Psoas muscle (tissue), 8 donors: ENCODE data around the gene CA11. TPM values are rescaled to one million over a fixed set of nuclear protein-coding genes. Genes with fewer than 3 reads are reported as not detected.

Source experiments
- ATAC-seq, 4 donors: fragments of 200-7000 bp; cut with Tn5 transposase; one replicate each; pipeline ENCODE4 v1.9.1; 2020; ENCODE audit warnings: moderate library complexity in 3 of 4, mild to moderate bottlenecking in 2 of 4
- DNase-seq, 2 donors: peaks; one replicate each; pipeline ENCODE4 v3.0.0-alpha.2; 2020
- H3K27ac ChIP-seq: fragments of 200-600 bp; one replicate; pipeline ENCODE4 v1.8.0; 2022
- H3K27me3 ChIP-seq, 3 donors: fragments of 200-600 bp in 1 of 3; one replicate each; pipeline versions ENCODE4 v1.6.1 to v1.8.0; 2013 to 2022; ENCODE audit warnings: low read length in 2 of 3, mild to moderate bottlenecking in 2 of 3, moderate library complexity in 1 of 3; ENCODE audit not compliant: insufficient read depth in 3 of 3
- H3K36me3 ChIP-seq, 2 donors: fragments of 200-600 bp in 1 of 2; one replicate each; pipeline versions ENCODE4 v1.6.1 to v1.8.0; 2013 to 2022; ENCODE audit warnings: low read depth in 1 of 2, mild to moderate bottlenecking in 1 of 2, moderate library complexity in 1 of 2; ENCODE audit not compliant: insufficient read depth in 1 of 2
- H3K4me1 ChIP-seq: fragments of 200-600 bp; one replicate; pipeline ENCODE4 v1.8.0; 2022
- H3K4me3 ChIP-seq: fragments of 200-600 bp; one replicate; pipeline ENCODE4 v1.8.0; 2022; ENCODE audit warnings: mild to moderate bottlenecking
- H3K9me3 ChIP-seq: fragments of 200-600 bp; one replicate; pipeline ENCODE4 v1.8.0; 2022
- WGBS, 3 donors: extraction: QIAGEN DNeasy Blood & Tissue Kit; methylation state at CpG; one replicate each; pipeline versions ENCODE4 v1.1.6 to v1.1.7; 2013; 5-methylcytosine and 5-hydroxymethylcytosine counted together
- intact Hi-C, 2 donors: fragments of 100-400 bp; cut with DNase I; formaldehyde crosslinking; loops; one replicate each; pipeline versions ENCODE4 v1.11.0 to v1.14.2; 2022
- polyA plus RNA-seq, 3 donors: library from polyadenylated mRNA; stranded (reverse); fragments of 200-250 nt; gene quantifications; one replicate each; pipeline ENCODE4 v1.2.3, GENCODE V29; 2013
- total RNA-seq, 4 donors: library from RNA; stranded (reverse); fragmentation: NEBNext Ultra II Directional in 2 of 4; extraction: Animal tissue kit (Norgen Biotek cat#: 25700) in 2 of 4; gene quantifications; one replicate each; pipeline versions ENCODE4 v1.2.1 to v1.2.4, GENCODE V29; 2021 to 2023
- TF ChIP-seq, protein P1 (sequence below): fragments of 200-600 bp; IDR thresholded peaks from one replicate; pipeline ENCODE4 v1.8.0; 2022; ENCODE audit warnings: antibody characterized with exemption
- donor health status: healthy with polysubstance abuse.
- donor health status: DM: no; HTN: no; CAD: no; lungs with moderate emphysema.
- donor health status: Bipolar disorder and iron deficiency.
- donor health status: healthy.
- donor health status: DM: yes; HTN: yes; CAD: no.
- donor health status: DM: no; HTN: no; CAD: no.
- donor health status: DM: no; HTN: no; CAD: no.
- donor health status: DM: yes; HTN: yes; CAD: no.

Gene CA11
- total and polyA plus RNA-seq, 7 donors: 2.3 to 10.6 (median 8.6) TPM

DNA sequence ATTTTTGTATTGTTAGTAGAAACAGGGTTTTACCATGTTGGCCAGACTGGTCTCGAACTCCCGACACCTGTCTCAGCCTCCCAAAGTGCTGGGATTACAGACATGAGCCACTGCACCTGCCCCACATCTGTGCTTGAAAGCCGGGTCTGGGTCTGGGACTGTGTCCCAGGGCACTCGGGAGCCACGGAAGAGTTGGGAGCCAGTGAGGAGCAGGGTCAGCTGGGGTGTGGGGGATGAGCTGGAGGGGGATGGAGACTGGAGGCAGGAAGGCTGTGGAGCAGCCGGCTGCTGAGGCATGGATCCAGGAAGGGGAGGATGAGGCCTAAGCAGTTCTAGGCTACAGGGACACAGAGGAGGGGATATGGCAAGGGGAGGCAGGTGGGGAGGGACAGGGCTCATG is 50.2 kb downstream of the CA11 start:
- WGBS, 3 donors: 39 to 41% (median 40%) methylated on average over 6 of the region's 6 CpGs
- Histone ChIP-seq H3K4me3 (no peak overlapping the region), H3K27ac (no peak overlapping the region), H3K27me3 (peaks cover 0 to 4% (median 0%) of the 10 kb centered on the region in 3 donors), H3K4me1 (no peaks in the 10 kb centered on the region), H3K9me3 (no peaks in the 10 kb centered on the region), H3K36me3 (no peaks in the 10 kb centered on the region)
- ATAC-seq (no peak), DNase-seq (no peak)
- intact Hi-C loops: no loop called here
- TF ChIP-seq, protein P1, sequence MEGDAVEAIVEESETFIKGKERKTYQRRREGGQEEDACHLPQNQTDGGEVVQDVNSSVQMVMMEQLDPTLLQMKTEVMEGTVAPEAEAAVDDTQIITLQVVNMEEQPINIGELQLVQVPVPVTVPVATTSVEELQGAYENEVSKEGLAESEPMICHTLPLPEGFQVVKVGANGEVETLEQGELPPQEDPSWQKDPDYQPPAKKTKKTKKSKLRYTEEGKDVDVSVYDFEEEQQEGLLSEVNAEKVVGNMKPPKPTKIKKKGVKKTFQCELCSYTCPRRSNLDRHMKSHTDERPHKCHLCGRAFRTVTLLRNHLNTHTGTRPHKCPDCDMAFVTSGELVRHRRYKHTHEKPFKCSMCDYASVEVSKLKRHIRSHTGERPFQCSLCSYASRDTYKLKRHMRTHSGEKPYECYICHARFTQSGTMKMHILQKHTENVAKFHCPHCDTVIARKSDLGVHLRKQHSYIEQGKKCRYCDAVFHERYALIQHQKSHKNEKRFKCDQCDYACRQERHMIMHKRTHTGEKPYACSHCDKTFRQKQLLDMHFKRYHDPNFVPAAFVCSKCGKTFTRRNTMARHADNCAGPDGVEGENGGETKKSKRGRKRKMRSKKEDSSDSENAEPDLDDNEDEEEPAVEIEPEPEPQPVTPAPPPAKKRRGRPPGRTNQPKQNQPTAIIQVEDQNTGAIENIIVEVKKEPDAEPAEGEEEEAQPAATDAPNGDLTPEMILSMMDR: no peak

DNA sequence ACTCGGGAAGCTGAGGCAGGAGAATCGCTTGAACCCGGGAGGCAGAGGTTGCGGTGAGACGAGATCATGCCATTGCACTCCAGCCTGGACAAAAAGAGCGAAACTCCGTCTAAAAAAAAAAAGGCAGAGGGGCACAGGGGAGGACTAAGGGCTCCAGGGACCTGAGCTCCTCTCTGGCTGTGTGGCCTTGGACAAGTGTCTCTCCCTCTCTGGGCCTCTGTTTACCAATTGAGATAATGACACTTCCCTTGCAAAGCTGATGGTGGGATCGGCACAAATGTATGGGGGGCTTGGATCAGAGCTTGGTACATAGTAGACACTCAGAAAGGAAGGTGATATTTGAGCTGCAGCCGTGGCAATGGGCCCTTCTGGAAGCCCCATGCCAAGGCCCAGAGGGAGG is 50.8 kb downstream of the CA11 start:
- Histone ChIP-seq H3K27ac (no peak overlapping the region), H3K36me3 (no peaks in the 10 kb centered on the region), H3K4me1 (no peaks in the 10 kb centered on the region), H3K4me3 (no peak overlapping the region), H3K27me3 (peaks cover 0 to 4% (median 0%) of the 10 kb centered on the region in 3 donors), H3K9me3 (no peaks in the 10 kb centered on the region)
- intact Hi-C loops: no loop called here
- TF ChIP-seq, protein P1: no peak
- WGBS, 3 donors: 84 to 86% (median 85%) methylated on average over 9 of the region's 9 CpGs
- DNase-seq (no peak), ATAC-seq (no peak)

DNA sequence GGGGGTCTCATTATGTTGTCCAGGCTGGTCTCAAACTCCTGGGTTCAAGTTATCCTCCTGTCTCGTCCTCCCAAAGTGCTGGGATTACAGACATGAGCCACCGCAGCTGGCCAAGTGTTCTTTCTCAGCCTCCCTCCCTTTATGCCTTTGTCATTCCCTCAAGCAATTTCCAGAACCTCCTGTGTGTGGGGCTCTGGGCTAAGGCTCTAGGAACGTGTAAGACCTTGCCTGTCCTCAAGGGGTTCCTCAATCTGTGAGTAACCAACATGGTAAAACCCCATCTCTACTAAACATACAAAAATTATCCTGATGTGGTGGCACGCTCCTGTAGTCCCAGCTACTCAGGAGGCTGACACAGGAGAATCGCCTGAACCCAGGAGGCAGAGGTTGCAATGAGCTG is 55.0 kb downstream of the CA11 start:
- H3K4me3 ChIP-seq: no peak overlapping the region
- ATAC-seq: no peak
- intact Hi-C loops: no loop called here
- H3K27me3 ChIP-seq: no peaks in the 10 kb centered on the region
- DNase-seq: no peak
- no peaks in the 10 kb centered on the region for H3K9me3 ChIP-seq
- TF ChIP-seq, protein P1: no peak
- no peak overlapping the region for H3K27ac ChIP-seq
- no peaks in the 10 kb centered on the region for H3K36me3 ChIP-seq
- WGBS, 3 donors: 79 to 86% (median 83%) methylated on average over 5 of the region's 5 CpGs
- no peaks in the 10 kb centered on the region for H3K4me1 ChIP-seq

DNA sequence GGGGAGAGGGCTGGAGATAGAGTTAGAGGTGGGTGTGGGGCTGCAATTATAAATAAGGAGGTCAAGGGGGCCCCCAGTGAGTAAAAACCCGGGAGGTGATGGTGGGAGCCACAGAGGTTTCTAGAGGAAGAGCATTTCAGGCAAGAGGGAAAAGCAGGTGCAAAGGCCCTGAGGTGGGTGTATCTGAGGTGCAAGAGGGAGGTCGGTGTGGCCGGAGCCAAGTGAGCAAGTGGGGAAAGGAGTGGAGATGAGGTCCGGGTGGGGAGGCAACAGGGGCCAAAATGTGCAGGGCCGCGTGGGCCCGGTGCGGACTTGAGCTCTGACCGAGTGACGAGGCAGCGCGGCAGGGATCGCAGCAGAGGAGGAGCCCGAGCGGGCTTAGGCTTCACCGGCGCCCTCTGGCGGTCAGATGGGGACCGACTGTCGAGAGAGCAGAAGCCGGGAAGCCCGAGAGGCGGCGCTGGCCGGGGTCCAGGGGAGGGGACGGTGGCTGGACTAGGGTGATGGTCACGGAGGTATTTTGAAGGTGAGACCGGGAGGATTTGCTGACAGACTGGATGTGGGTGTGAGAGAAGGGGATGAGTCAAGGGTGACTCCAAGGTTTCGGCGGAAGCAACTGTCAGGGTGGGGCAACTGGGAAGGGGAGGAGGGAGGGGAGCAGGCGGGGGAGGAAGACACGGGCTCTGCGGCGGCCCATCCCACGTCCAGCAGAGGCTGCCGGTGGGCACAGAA is 57.2 kb downstream of the CA11 start:
- peak overlapping the region; percentile 60 for H3K4me3 ChIP-seq
- no peaks in the 10 kb centered on the region for H3K36me3 ChIP-seq
- H3K27me3 ChIP-seq: no peaks in the 10 kb centered on the region
- H3K4me1 ChIP-seq: peaks cover 4% of the 10 kb centered on the region
- WGBS, 3 donors: 4 to 5% (median 4%) methylated on average over 35 to 36 of the region's 36 CpGs
- TF ChIP-seq, protein P1: peak; percentile 90
- intact Hi-C loops: loop anchor here (5.0 to 10.0 kb wide), 3 partner anchors 257 to 274 kb away; partner anchors contain the start of gene EMP3 (in 1 of the 2)
- ATAC-seq (peak; percentile 81 to 86 (median 85)), DNase-seq (peak; percentile 93 to 95)
- H3K27ac ChIP-seq: peak overlapping the region; percentile 41
- H3K9me3 ChIP-seq: no peaks in the 10 kb centered on the region

Other genes starting within 250 kb of the CA11 start
- gene GRWD1, start 200.2 kb downstream of the CA11 start, total RNA-seq: 10 to 100 TPM; 24.6 to 46.0 (median 40.3) TPM
- 10 to 100 TPM; 24.2 to 53.7 (median 42.0) TPM for gene GRWD1, start 200.2 kb downstream of the CA11 start, polyA plus RNA-seq
- 1 to 10 TPM in 3 of 4 donors, under 1 TPM in 1; 0.65 to 2.6 (median 1.3) TPM for gene KCNJ14, start 190.6 kb downstream of the CA11 start, total RNA-seq
- 1 to 10 TPM in 1 of 3 donors, under 1 TPM in 2; 0.28 to 1.6 (median 0.58) TPM for gene KCNJ14, start 190.6 kb downstream of the CA11 start, polyA plus RNA-seq
- gene CYTH2, start 176.8 kb downstream of the CA11 start, total RNA-seq: 10 to 100 TPM; 21.8 to 45.2 (median 29.4) TPM
- gene CYTH2, start 176.8 kb downstream of the CA11 start, polyA plus RNA-seq: 10 to 100 TPM; 36.6 to 41.0 (median 39.5) TPM
- gene LMTK3, start 134.4 kb downstream of the CA11 start, total RNA-seq: under 1 TPM in 2 of 4 donors, not detected in 2; 0.06 to 0.14 TPM
- under 1 TPM; 0.03 to 0.06 (median 0.05) TPM for gene LMTK3, start 134.4 kb downstream of the CA11 start, polyA plus RNA-seq
- gene SULT2B1, start 94.0 kb downstream of the CA11 start, total RNA-seq: not detected
- gene SULT2B1, start 94.0 kb downstream of the CA11 start, polyA plus RNA-seq: under 1 TPM in 2 of 3 donors, not detected in 1; 0.06 to 0.23 TPM
- gene SPACA4, start 39.4 kb downstream of the CA11 start, total RNA-seq: not detected
- not detected for gene SPACA4, start 39.4 kb downstream of the CA11 start, polyA plus RNA-seq
- not detected for gene FAM83E, start 31.1 kb downstream of the CA11 start, total RNA-seq
- under 1 TPM in 2 of 3 donors, not detected in 1; 0.01 to 0.20 TPM for gene FAM83E, start 31.1 kb downstream of the CA11 start, polyA plus RNA-seq
- gene RPL18, start 27.0 kb downstream of the CA11 start, total RNA-seq: 100 to 1,000 TPM; 506 to 730 (median 645) TPM
- gene RPL18, start 27.0 kb downstream of the CA11 start, polyA plus RNA-seq: 1,000 to 10,000 TPM; 1,096 to 1,745 (median 1,373) TPM
- gene SPHK2, start 26.7 kb downstream of the CA11 start, total RNA-seq: 10 to 100 TPM in 2 of 4 donors, 1 to 10 TPM in 2; 4.1 to 12.8 (median 8.8) TPM
- gene SPHK2, start 26.7 kb downstream of the CA11 start, polyA plus RNA-seq: 1 to 10 TPM; 3.3 to 7.4 (median 4.8) TPM
- gene DBP, start 8.8 kb downstream of the CA11 start, total RNA-seq: 10 to 100 TPM in 1 of 4 donors, 1 to 10 TPM in 3; 3.6 to 14.5 (median 6.5) TPM
- gene DBP, start 8.8 kb downstream of the CA11 start, polyA plus RNA-seq: 1 to 10 TPM; 2.8 to 7.0 (median 3.2) TPM
- under 1 TPM in 1 of 4 donors, not detected in 3; 0.21 TPM for gene NTN5, start 26.8 kb upstream of the CA11 start, total RNA-seq
- gene NTN5, start 26.8 kb upstream of the CA11 start, polyA plus RNA-seq: under 1 TPM in 1 of 3 donors, not detected in 2; 0.04 TPM
- not detected for gene FUT2, start 49.8 kb upstream of the CA11 start, total RNA-seq
- gene FUT2, start 49.8 kb upstream of the CA11 start, polyA plus RNA-seq: not detected
- 10 to 100 TPM in 3 of 4 donors, 1 to 10 TPM in 1; 7.9 to 50.9 (median 32.9) TPM for gene MAMSTR, start 73.5 kb upstream of the CA11 start, total RNA-seq
- 10 to 100 TPM in 1 of 3 donors, 1 to 10 TPM in 2; 3.1 to 10.5 (median 8.4) TPM for gene MAMSTR, start 73.5 kb upstream of the CA11 start, polyA plus RNA-seq
- gene RASIP1, start 94.4 kb upstream of the CA11 start, total RNA-seq: 1 to 10 TPM; 6.9 to 9.7 (median 8.0) TPM
- gene RASIP1, start 94.4 kb upstream of the CA11 start, polyA plus RNA-seq: 1 to 10 TPM; 3.9 to 7.7 (median 4.9) TPM
- under 1 TPM in 3 of 4 donors, not detected in 1; 0.26 to 0.76 (median 0.36) TPM for gene IZUMO1, start 100.7 kb upstream of the CA11 start, total RNA-seq
- under 1 TPM in 2 of 3 donors, not detected in 1; 0.18 to 0.66 TPM for gene IZUMO1, start 100.7 kb upstream of the CA11 start, polyA plus RNA-seq
- gene FUT1, start 106.5 kb upstream of the CA11 start, total RNA-seq: 1 to 10 TPM; 1.6 to 2.3 (median 2.0) TPM
- gene FUT1, start 106.5 kb upstream of the CA11 start, polyA plus RNA-seq: 1 to 10 TPM; 1.1 to 1.3 (median 1.3) TPM
- gene FGF21, start 109.3 kb upstream of the CA11 start, total RNA-seq: 1 to 10 TPM in 2 of 4 donors, not detected in 2; 1.7 to 6.2 TPM
- gene FGF21, start 109.3 kb upstream of the CA11 start, polyA plus RNA-seq: under 1 TPM in 2 of 3 donors, not detected in 1; 0.06 to 0.31 TPM
- gene BCAT2, start 164.8 kb upstream of the CA11 start, total RNA-seq: 10 to 100 TPM; 24.6 to 48.5 (median 29.9) TPM
- gene BCAT2, start 164.8 kb upstream of the CA11 start, polyA plus RNA-seq: 10 to 100 TPM; 14.4 to 22.9 (median 20.0) TPM
- gene HSD17B14, start 190.3 kb upstream of the CA11 start, total RNA-seq: 1 to 10 TPM in 1 of 4 donors, under 1 TPM in 3; 0.61 to 1.2 (median 0.80) TPM
- under 1 TPM; 0.15 to 0.66 (median 0.29) TPM for gene HSD17B14, start 190.3 kb upstream of the CA11 start, polyA plus RNA-seq
- gene PLEKHA4, start 222.4 kb upstream of the CA11 start, total RNA-seq: 10 to 100 TPM in 3 of 4 donors, 1 to 10 TPM in 1; 9.4 to 30.0 (median 20.2) TPM
- gene PLEKHA4, start 222.4 kb upstream of the CA11 start, polyA plus RNA-seq: 10 to 100 TPM; 11.1 to 14.9 (median 12.3) TPM
- gene PPP1R15A, start 226.2 kb upstream of the CA11 start, total RNA-seq: 10 to 100 TPM; 34.5 to 93.4 (median 41.3) TPM
- 10 to 100 TPM; 61.1 to 86.3 (median 83.7) TPM for gene PPP1R15A, start 226.2 kb upstream of the CA11 start, polyA plus RNA-seq